Activated CD8-positive, alpha-beta memory T cell treated with anti-CD3 and anti-CD28 coated beads, Interleukin-2, amount 50 U/mL, for 1 hour (primary cell): ENCODE data around the gene CNTRL.
"Not testable (repeated sequence)": the region's sequence is repeated elsewhere in the genome, so short reads cannot be mapped to it uniquely, and the experiment has no call there.

ENCODE experiments used
- DNase-seq: peaks from one replicate; pipeline ENCODE4 v3.0.0-alpha.2; 2020; ENCODE audit errors: extremely low read depth

The CNTRL gene

DNA sequence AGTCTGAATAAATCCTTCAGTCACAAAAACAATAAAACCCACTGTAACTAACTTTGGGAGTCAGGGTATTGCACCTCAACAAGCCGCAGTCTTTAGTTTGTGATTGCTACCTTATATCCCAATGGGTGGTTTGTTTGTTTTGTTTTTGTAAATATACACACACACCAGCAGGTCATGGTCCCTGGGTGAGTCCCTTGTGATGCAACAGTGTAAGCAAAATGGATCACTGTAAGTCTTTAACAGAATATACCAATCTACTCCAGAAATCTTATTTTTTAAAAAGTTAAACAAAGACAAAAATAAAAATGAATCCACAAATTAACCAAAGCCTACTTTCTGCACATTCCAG is 104.6 kb downstream of the CNTRL start:
- not testable (repeated sequence) for DNase-seq

DNA sequence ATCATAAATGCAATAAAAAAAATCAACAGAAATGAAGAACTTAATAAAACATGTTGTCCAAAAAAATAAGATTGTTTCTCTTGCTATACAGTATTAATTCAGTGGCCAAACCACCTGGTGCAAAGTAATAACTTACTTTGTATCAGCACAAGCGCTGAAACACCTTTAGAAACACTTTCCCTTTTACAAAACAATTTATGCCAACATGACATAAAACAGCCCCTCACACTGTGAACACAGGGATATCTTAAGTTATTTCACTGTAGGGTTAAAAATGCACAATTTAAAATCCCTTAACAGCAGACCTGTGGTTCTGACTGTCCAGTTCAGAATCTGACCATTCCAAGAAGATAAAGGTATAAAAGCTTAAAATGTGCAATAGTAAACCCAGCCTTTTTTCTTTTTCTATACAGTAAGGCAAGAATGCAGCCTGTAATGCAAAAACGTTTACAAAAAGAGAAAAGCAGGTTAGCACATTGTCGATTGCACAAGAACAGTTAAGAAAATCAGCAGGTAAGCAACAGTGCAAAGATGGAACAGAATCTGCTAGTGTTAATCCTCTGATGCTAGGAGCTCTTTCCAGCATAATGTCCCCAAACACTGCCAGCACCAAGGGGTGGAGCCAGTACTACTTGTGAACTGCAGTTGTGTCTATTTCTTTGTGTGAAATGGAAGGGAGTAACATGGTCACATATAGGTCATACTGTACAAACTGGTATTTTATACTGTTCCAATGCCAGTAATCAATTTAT is 105.4 kb downstream of the CNTRL start:
- no peak for DNase-seq

- DNase-seq, result no peak
Observed at GRCh38 chr9:121182101-121182836, 107.5 kb downstream of the CNTRL start.

- no peak for DNase-seq
Observed at GRCh38 chr9:121182989-121183388, 108.2 kb downstream of the CNTRL start.

GRCh38 chr9:121183666-121184423 is 109.1 kb downstream of the CNTRL start:
- no peak for DNase-seq

GRCh38 chr9:121184463-121184862 is 109.7 kb downstream of the CNTRL start:
- no peak for DNase-seq

- DNase-seq, result no peak
Observed at GRCh38 chr9:121185178-121185745, 110.5 kb downstream of the CNTRL start.

DNA sequence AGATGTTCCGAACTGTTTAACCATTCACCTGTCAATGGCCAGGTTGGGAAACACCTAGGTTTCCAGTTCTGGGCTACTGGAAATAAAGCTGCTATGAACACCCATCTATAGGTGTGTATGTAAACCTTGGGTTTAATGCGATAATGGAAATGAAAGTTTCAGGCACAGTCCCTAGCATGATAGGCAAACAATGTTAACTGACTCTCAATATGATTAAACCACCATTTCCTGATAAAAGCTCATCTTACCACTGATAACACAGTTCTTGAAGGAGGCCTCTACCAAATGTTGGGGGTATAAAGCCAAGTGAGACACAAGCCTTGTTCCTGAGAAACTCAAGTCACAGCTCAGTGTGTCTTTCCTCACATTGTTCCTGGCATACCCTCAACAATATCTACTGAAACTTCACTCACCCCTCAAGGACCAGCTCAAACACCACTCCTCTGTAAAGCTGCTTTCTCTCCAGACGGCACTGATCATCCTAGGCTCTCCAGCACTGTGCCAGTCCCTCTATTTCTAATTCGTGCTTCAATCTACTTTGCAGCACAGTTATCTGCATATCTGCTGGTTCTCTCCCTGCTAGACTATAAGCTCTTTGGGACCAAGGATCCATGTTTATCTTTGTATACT is 111.1 kb downstream of the CNTRL start:
- DNase-seq, result no peak

- DNase-seq, result no peak
Observed at GRCh38 chr9:121187636-121188305, 113.0 kb downstream of the CNTRL start.

DNA sequence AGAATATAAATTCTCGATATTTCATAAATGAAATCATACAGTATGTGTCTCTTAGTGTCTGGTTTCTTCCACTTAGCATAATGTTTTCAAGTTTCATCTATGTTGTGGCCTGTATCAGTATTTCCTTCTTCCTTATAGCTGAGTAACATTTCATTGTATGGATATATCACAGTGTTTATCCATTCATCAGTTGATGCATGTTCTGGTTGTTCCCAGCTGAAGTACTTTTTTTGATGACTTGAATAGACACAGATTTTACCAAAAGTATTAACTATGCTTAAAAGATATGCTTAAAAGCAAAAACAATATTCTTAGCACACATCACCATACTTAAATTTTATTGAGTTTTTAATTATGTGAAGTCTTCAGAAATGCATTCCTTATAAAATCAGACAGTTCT is 114.3 kb downstream of the CNTRL start:
- no peak for DNase-seq

DNA sequence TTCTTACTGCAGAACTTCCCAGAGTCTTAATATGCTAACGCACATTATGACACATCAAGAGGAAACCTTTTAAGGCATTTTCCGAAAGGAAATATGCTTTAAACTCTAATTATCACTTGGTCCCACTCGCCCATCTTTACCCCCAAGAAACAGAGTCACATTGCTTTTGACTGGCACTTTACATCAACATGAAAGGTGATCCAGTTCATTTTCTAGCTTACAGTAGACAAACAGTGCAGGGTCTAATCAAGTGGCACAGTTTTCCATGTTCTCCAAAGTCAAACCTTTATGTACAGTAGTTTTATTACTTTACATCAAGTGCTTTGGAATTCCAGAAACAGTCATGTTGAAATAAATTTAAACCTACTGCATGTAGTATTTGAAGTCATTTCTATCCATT is 114.9 kb downstream of the CNTRL start:
- no peak for DNase-seq

DNA sequence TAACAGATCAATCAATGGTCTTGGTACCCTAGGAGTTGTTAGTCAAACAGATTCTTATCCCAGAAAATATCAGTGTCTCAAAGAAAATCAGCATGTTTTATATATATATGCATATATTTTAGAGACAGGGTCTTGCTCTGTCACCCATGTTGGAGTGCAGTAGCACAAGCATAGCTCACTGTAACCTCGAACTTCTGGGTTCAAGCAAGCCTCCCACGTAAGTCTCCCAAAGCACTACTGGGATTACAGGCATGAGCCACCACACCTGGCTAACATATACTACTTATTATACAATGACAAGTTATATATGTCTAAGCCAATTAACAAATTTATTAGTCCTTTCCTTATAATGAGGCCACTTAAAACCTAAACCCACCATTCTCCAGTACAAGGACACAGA is 116.5 kb downstream of the CNTRL start:
- DNase-seq, result no peak

DNA sequence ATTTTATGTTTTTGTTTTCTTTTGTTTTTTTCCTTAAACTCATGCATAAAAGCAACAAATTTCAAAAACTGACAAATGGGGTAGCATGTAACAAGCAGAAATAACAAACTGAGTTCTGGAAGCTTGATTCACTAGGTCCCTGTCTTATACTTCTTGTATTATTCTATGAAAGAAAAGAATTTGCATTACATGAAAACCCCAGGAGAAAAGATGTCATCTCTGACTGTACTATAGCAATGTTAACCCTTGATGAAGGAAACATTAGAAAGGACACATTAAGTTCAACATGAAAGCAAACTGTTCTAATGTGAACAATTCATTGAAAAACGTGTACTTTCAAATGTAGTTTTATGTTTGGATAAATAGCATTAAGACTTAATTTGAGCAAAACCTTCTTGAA is 117.8 kb downstream of the CNTRL start:
- DNase-seq, result no peak

- no peak for DNase-seq
Observed at GRCh38 chr9:121192959-121193640, 118.3 kb downstream of the CNTRL start.

DNA sequence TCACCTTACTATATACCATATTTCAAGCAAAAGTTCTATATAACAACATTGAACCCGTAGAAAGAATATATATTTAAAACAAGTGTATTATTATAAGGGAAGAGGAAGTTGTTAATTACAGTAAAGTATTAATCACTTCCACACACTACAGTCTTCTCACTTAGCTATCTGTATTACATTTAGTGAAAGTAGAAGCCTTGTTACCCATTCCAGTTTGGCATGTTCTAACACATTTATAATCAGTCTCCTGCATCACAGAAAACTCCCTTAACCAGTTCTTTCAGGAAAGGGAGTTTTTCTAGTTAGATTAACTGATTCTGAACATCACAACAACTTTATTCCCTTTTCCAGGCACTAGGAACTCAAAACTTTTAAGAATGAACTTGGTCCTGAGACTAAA is 120.0 kb downstream of the CNTRL start:
- DNase-seq, result no peak

DNA sequence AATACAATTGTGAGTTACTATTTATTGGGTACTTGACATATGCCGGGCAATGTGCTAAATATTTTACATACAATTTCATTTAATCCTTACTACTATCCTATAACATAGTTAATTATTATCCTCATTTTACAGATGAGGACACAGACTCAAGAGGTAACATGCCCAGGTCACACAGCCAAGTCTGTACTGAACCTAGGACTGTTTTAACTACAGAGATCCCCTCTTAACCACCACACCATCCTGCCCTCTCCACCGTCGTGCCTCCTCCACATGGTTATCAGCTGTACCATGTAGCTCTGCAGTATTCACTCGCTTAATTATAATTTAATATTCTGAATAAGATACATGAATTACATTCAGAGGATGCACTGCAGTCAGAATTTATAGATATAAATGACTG is 121.6 kb downstream of the CNTRL start:
- no peak for DNase-seq

DNA sequence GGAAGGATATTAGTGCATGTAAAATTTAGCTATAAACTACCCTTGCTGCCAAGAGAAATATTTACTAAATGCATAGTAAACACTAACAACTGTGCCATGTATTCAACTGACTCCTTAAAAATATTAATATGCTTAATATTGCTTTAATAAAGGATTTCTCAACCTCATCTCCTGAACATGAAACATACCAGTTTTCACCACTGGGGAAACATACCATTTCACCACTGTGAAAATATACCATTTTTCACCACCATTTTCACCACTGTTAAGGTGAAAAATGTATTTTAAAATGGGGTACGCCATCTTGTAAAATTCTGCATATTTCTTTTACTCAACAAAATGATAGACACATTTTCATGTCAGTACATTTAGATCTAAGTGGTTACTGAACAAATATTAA is 122.4 kb downstream of the CNTRL start:
- DNase-seq, result no peak

DNA sequence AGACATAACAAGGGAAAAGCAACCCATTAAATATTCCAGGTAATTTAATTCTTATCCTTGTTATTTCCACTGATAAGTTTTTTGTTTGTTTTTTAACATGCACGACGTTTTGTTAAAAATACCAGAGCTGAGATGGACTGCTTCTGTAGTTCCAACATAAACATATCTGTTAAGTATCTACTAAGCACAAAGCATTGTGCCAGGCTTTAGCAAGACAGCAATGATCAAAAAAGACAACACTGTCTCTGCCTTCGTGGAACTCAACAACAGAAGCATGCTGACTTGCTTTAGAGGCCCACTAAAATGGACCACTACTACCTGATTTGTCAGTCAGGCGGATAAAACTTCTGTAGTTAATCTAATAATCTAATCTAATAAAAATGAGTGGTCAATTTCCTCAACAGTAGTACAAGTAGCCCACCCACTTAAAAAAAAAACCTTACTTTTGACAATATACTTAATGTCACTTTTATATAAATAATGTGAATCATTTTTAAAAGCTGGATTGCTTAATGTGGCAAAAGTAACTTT is 123.8 kb downstream of the CNTRL start:
- DNase-seq, result no peak

- no peak for DNase-seq
Observed at GRCh38 chr9:121199921-121200320, 125.2 kb downstream of the CNTRL start.

GRCh38 chr9:121200356-121200755 is 125.6 kb downstream of the CNTRL start:
- DNase-seq, result no peak
